ACC112 (cell line): ENCODE measurements around the gene RIOX2.

Experiments used
- H2AFZ ChIP-seq: fragments of 200-600 bp; sonication (generic); one replicate; pipeline ENCODE4 v1.6.0; 2017; ENCODE audit warnings: antibody characterized with exemption, low read length; ENCODE audit not compliant: unreplicated experiment
- H3K27ac ChIP-seq: fragments of 200-600 bp; sonication (generic); 2 replicates; pipeline ENCODE4 v1.5.1; 2014; ENCODE audit warnings: low read depth, mild to moderate bottlenecking, antibody characterized with exemption, low read length, moderate library complexity
- H3K27me3 ChIP-seq: fragments of 200-600 bp; sonication (generic); 2 replicates; pipeline ENCODE4 v1.6.1; 2014; ENCODE audit warnings: mild to moderate bottlenecking, antibody characterized with exemption, low read length, moderate library complexity, mixed read lengths; ENCODE audit not compliant: insufficient read depth
- H3K36me3 ChIP-seq: fragments of 200-600 bp; sonication (generic); 2 replicates; pipeline ENCODE4 v1.6.1; 2016; ENCODE audit warnings: mild to moderate bottlenecking, antibody characterized with exemption, low read length, moderate library complexity, mixed read lengths; ENCODE audit not compliant: insufficient read depth
- H3K4me1 ChIP-seq: fragments of 200-600 bp; sonication (generic); one replicate; pipeline ENCODE4 v1.6.1; 2016; ENCODE audit warnings: low read length, mixed read lengths; ENCODE audit not compliant: insufficient read depth, unreplicated experiment, control insufficient read depth
- H3K4me3 ChIP-seq: fragments of 200-600 bp; sonication (generic); 2 replicates; pipeline ENCODE4 v1.5.1; 2014; ENCODE audit warnings: mild to moderate bottlenecking, low read depth, low read length
- H3K79me2 ChIP-seq: fragments of 200-600 bp; sonication (generic); one replicate; pipeline ENCODE4 v1.6.0; 2016; ENCODE audit warnings: low read length; ENCODE audit not compliant: control insufficient read depth, unreplicated experiment, insufficient read depth

The RIOX2 gene

GRCh38 chr3:97895216-97895615, 77.0 kb downstream of the RIOX2 start:
- no peak overlapping the region for H2AFZ ChIP-seq
- no peaks in the 10 kb centered on the region for H3K79me2 ChIP-seq

GRCh38 chr3:97892852-97893251, 79.4 kb downstream of the RIOX2 start:
- Histone ChIP-seq H3K27ac (no peak overlapping the region), H2AFZ (no peak overlapping the region), H3K79me2 (no peaks in the 10 kb centered on the region), H3K4me1 (no peaks in the 10 kb centered on the region), H3K4me3 (no peak overlapping the region), H3K27me3 (no peaks in the 10 kb centered on the region), H3K36me3 (peaks cover 6% of the 10 kb centered on the region; the same call in 1 of the 2 replicates)

More at GRCh38 chr3:97895216-97895615, 77.0 kb downstream of the RIOX2 start:
- Histone ChIP-seq H3K27ac (no peak overlapping the region), H3K27me3 (no peaks in the 10 kb centered on the region), H3K36me3 (0 out of 2 replicates have a peak, but pooled peaks cover 2% of the 10 kb centered on the region), H3K4me1 (no peaks in the 10 kb centered on the region), H3K4me3 (no peak overlapping the region)
